Testis (tissue), 3 donors: ENCODE data around the gene CPSF4. TPM values are rescaled to one million over a fixed set of nuclear protein-coding genes. Genes with fewer than 3 reads are reported as not detected.
"Not testable (repeated sequence)": the region's sequence is repeated elsewhere in the genome, so short reads cannot be mapped to it uniquely, and the experiment has no call there.

Experiments used
- DNase-seq: peaks from one replicate; pipeline ENCODE4 v3.0.0-alpha.2; 2019
- H3K27ac ChIP-seq, 2 donors: fragments of 200-600 bp; sonication (generic); one replicate each; pipeline ENCODE4 v1.5.1; 2019
- H3K27me3 ChIP-seq: fragments of 200-600 bp; sonication (generic); one replicate; pipeline ENCODE4 v1.5.1; 2019
- H3K36me3 ChIP-seq: fragments of 200-600 bp; sonication (generic); one replicate; pipeline ENCODE4 v1.5.1; 2017; ENCODE audit warnings: low read depth; ENCODE audit errors: missing control alignments
- H3K4me1 ChIP-seq: fragments of 200-600 bp; sonication (generic); one replicate; pipeline ENCODE4 v1.5.1; 2019
- H3K4me3 ChIP-seq, 2 donors: fragments of 200-600 bp; sonication (generic); one replicate each; pipeline ENCODE4 v1.5.1; 2017 to 2019
- H3K9me3 ChIP-seq: fragments of 200-600 bp; sonication (generic); one replicate; pipeline ENCODE4 v1.5.1; 2017
- POLR2A ChIP-seq: fragments of 450-650 bp; IDR thresholded peaks from one replicate; pipeline ENCODE4 v1.6.1; 2017; ENCODE audit warnings: antibody characterized with exemption, mild to moderate bottlenecking, moderate library complexity
- WGBS, 2 donors: methylation state at CpG; one replicate each; pipeline ENCODE4 v1.1.5; 2018; 5-methylcytosine and 5-hydroxymethylcytosine counted together
- intact Hi-C: fragments of 100-400 bp; cut with DNase I; formaldehyde crosslinking; loops from one replicate; pipeline ENCODE4 v1.15.1; 2023; ENCODE audit warnings: low total_unique reads
- polyA plus RNA-seq: library from polyadenylated mRNA; stranded (reverse); fragments of 350-450 nt; fragmentation: Illumina TruSeq; extraction: RNeasy Lipid Tissue Mini Kit (QIAGEN cat#74804); gene quantifications from one replicate; pipeline ENCODE4 v1.2.3, GENCODE V29; 2014; ENCODE audit warnings: low read depth, low replicate concordance; ENCODE audit not compliant: insufficient read depth
- total RNA-seq, 2 donors: library from RNA; depleted of rRNA; stranded (reverse); fragments of >200 nt; gene quantifications; one replicate each; pipeline ENCODE4 v1.2.3, GENCODE V29; 2016
- TF ChIP-seq, protein P1 (sequence below), 3 experiments: fragments of 450-650 bp in 2 of 3; fragments of 200-600 bp in 1 of 3; sonication (generic) in 1 of 3; IDR thresholded peaks; one replicate each; pipeline ENCODE4 v1.5.1; 2016 to 2019; ENCODE audit warnings: antibody characterized with exemption in 3 of 3, mild to moderate bottlenecking in 2 of 3, moderate library complexity in 1 of 3

Gene CPSF4
- total and polyA plus RNA-seq, 3 donors from 2014 or later: 82.4 to 130 (median 107) TPM

DNA sequence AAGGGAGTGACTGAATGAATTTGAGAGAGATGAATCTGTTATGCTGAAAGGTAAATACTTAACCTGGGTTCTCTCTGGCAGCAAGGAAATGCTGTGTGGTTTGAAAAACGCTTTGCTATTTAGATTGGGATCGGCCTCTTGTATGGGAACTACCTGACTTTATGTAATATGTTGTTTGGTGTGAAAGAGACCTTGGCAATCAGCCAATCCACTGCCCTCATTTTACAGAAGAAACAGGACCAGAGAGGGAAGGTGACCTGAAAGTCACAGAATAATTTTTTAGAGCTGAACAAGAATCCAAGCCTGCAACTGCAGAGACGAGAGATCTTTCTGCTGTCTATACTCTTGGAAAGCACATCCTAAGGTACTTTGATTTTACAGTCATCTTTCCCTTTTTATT lies 28.9 kb upstream of the CPSF4 start:
- TF ChIP-seq, protein P1, sequence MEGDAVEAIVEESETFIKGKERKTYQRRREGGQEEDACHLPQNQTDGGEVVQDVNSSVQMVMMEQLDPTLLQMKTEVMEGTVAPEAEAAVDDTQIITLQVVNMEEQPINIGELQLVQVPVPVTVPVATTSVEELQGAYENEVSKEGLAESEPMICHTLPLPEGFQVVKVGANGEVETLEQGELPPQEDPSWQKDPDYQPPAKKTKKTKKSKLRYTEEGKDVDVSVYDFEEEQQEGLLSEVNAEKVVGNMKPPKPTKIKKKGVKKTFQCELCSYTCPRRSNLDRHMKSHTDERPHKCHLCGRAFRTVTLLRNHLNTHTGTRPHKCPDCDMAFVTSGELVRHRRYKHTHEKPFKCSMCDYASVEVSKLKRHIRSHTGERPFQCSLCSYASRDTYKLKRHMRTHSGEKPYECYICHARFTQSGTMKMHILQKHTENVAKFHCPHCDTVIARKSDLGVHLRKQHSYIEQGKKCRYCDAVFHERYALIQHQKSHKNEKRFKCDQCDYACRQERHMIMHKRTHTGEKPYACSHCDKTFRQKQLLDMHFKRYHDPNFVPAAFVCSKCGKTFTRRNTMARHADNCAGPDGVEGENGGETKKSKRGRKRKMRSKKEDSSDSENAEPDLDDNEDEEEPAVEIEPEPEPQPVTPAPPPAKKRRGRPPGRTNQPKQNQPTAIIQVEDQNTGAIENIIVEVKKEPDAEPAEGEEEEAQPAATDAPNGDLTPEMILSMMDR (IDR thresholded peaks at IDR 0.05): no peak
- no peak for TF ChIP-seq POLR2A
- DNase-seq: no peak
- intact Hi-C loops: no loop called here
- no peaks in the 10 kb centered on the region for H3K9me3 ChIP-seq
- 25 to 31% methylated on average over 3 of the region's 3 CpGs for WGBS, 2 donors
- H3K4me1 ChIP-seq: peaks cover 16% of the 10 kb centered on the region
- no peaks in the 10 kb centered on the region for H3K27me3 ChIP-seq
- peak overlapping the region; percentile 99 to 100 for H3K4me3 ChIP-seq
- H3K36me3 ChIP-seq: no peaks in the 10 kb centered on the region
- H3K27ac ChIP-seq: peak overlapping the region; percentile 97 to 99

DNA sequence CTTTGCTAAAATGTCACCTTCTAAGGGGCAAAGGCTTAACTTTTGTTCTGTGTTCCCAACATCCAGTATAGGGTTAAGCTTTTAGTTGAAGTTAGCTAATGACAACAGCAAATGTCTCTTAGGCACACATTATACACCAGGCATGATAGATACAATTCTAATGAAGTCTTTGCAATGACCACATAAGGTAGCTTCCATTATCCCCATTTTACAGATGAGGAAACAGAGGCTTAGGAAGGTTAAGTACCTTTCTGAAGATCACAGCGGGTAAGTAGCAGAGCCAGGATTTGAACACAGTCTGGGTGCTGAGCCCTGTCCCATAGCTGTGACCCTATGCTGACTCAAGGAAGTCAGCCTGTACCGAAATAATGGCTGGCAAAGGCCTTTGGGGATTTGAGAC lies 28.1 kb upstream of the CPSF4 start:
- Histone ChIP-seq H3K36me3 (no peaks in the 10 kb centered on the region), H3K4me1 (peaks cover 13% of the 10 kb centered on the region), H3K27ac (no peak overlapping the region), H3K27me3 (no peaks in the 10 kb centered on the region), H3K4me3 (no peak overlapping the region), H3K9me3 (no peaks in the 10 kb centered on the region)
- no peak for DNase-seq
- WGBS, 2 donors: 87 to 93% methylated on average over 2 of the region's 2 CpGs
- no peak for TF ChIP-seq POLR2A
- TF ChIP-seq, protein P1 (IDR thresholded peaks at IDR 0.05): no peak
- intact Hi-C loops: no loop called here

DNA sequence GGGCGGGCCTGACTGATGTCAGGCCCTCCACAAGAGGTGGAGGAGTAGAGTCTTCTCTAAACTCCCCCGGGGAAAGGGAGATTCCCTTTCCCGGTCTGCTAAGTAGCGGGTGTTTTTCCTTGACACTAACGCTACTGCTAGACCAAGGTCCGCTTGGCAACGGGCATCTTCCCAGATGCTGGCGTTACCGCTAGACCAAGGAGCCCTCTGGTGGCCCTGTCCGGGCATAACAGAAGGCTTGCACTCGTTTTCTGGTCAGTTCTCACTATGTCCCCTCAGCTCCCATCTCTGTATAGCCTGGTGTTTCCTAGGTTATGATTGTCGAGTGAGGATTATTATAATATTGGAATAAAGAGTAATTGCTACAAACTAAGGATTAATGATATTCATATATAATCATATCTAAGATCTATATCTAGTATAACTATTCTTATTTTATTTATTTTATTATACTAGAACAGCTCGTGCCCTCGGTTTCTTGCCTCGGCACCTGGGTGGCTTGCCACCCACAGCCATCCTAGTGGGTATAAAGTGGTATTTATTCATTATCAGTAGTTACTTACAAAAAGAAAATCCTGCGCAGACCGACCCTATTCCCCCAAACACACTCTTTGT lies 23.1 kb upstream of the CPSF4 start:
- H3K27me3 ChIP-seq, H3K36me3 ChIP-seq, intact Hi-C loops, H3K4me3 ChIP-seq, H3K9me3 ChIP-seq, H3K4me1 ChIP-seq, H3K27ac ChIP-seq: not testable (repeated sequence)
- 55 to 57% methylated on average over 17 of the region's 17 CpGs for WGBS, 2 donors
- DNase-seq: peak; percentile 87
- TF ChIP-seq, protein P1 (IDR thresholded peaks at IDR 0.05): peak; percentile 48 to 67 (median 66)

DNA sequence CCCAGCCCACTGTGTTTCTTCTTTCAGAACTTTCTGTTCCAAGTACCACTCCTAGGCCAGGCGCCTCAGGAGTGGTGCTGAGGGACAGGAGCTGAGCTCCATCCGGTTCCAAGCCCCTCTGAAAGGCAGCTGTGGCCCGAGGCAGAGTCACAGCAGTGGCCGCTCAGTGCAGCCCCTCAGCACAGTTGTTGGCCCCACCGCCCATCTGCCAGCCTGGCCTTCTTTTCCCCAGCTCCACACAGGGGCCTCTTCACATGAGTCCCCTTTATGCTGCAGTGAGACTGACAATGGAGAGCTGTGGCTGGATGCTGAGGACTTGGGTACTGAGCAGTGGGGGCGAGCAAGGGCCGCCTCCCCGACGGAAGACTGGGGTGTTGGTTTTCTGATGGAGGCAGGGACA lies 20.5 kb upstream of the CPSF4 start:
- Histone ChIP-seq H3K36me3 (peaks cover under 1% of the 10 kb centered on the region), H3K27me3 (no peaks in the 10 kb centered on the region), H3K4me1 (no peaks in the 10 kb centered on the region), H3K9me3 (no peaks in the 10 kb centered on the region), H3K27ac (no peak overlapping the region), H3K4me3 (no peak overlapping the region)
- TF ChIP-seq, protein P1 (IDR thresholded peaks at IDR 0.05): no peak
- no peak for TF ChIP-seq POLR2A
- DNase-seq: no peak
- intact Hi-C loops: no loop called here
- 89 to 90% methylated on average over 9 of the region's 9 CpGs for WGBS, 2 donors
